ENCODE data around the gene ECE1.

The ECE1 gene

DNA sequence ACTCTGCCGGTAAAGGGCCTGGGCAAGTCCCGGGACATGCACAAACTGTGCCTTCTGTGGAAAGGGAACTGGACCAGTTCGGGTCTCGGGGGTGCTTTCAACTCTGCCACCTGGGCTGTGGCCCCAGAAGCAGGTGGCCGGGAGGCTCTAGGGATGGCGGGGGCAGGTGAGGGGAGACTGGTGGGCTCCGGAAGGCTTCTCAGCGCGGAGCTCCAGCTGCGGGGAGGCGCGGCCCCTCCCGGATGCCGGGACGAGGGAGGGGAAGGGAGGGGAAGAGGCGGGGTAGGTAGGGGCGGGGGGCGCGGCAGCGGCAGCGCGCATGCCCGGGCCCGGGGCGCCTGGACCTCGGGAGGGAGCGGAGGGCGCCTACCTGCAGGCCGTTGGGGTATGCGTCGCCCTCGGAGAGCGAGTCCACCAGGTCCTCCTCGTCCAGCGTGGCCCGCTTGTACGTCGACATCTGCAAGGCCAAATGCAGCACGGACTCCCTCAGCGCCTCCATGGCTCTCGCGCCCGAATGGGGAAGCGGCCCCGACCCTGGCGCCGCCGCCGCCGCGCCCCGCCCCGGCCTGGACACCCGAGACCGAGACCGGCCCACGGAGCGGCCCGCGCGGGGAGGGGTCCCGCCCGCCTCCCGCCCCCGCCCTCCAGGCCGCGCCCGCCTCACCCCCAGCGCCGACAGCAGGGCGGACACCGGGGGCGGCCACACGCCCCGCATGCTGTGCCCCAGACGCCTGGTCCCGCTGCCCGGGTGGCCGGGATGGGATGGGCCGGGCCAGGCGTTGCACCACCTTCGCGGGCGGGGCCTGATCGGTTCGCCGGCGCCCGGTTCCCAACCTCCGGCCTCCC, at the start of gene ECE1:
Gene ECE1, minus strand, starts transcription at position 764 of the 846 bp plus-strand sequence. Its CDS starts 49 bp downstream, at position 715.
- TF ChIP-seq, protein P1, sequence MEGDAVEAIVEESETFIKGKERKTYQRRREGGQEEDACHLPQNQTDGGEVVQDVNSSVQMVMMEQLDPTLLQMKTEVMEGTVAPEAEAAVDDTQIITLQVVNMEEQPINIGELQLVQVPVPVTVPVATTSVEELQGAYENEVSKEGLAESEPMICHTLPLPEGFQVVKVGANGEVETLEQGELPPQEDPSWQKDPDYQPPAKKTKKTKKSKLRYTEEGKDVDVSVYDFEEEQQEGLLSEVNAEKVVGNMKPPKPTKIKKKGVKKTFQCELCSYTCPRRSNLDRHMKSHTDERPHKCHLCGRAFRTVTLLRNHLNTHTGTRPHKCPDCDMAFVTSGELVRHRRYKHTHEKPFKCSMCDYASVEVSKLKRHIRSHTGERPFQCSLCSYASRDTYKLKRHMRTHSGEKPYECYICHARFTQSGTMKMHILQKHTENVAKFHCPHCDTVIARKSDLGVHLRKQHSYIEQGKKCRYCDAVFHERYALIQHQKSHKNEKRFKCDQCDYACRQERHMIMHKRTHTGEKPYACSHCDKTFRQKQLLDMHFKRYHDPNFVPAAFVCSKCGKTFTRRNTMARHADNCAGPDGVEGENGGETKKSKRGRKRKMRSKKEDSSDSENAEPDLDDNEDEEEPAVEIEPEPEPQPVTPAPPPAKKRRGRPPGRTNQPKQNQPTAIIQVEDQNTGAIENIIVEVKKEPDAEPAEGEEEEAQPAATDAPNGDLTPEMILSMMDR (IDR thresholded peaks at IDR 0.05): no peak

GRCh38 chr1:21339356-21340229, 49.3 kb upstream of the ECE1 start:
- TF ChIP-seq, protein P1 (IDR thresholded peaks at IDR 0.05): no peak

GRCh38 chr1:21338573-21339355, 48.5 kb upstream of the ECE1 start:
- TF ChIP-seq, protein P1 (IDR thresholded peaks at IDR 0.05): no peak

DNA sequence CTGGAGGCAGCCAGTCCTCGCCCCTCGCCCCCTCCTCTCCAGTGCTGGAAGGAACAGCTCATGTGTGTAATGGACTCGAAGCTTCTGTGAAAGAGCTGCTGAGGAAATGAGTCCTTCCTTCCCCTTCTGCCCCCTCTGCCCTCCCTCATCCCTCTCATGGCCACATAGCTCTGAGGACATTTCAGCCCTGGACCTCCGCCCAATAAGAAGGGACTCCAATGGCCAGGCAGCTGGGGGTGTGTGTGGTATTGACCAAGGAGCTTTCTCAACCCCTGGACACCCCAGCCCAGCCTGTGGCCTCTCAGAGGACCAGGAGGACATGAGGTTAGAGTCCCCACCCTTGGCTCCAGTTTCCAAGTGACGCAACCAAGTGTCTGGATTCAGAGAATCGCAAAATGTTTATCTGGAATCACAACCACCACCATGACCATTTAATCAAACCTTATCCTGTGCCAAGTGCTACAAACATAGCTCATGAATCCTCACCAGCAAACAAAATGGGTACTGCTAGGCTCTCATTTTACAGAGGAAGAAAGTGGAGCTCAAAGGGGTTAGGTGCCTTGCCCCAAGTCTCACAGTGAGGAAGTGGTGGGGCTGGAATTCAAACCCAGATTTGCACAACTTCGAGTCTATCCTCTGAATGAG, 47.8 kb upstream of the ECE1 start:
- TF ChIP-seq, protein P1 (IDR thresholded peaks at IDR 0.05): no peak

GRCh38 chr1:21337454-21337927, 47.2 kb upstream of the ECE1 start:
- TF ChIP-seq, protein P1 (IDR thresholded peaks at IDR 0.05): no peak

DNA sequence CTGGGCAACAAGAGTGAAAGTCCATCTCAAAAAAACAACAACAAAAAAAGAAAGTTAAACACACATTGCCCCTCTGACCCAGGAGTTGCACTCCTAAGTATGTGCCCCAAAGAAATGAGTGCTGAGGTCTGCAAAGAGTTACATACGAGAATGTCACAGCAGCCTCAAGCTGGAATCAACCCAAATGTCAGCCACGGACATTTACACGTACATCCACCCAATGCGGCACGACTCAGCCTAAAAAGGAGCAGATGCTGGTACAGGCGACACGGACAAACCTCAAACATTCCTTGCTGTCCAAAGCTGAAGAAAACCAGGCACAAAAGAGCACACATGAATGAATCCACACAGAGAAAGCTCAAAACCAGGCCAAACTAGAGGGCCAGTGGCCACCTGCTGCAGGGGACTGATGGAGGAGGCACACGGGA, 46.8 kb upstream of the ECE1 start:
- TF ChIP-seq, protein P1 (IDR thresholded peaks at IDR 0.05): no peak
